Astrocyte (in vitro differentiated cells and primary cell): ENCODE measurements around the gene SQSTM1.

Source experiments
- EZH2 ChIP-seq: IDR thresholded peaks from 2 replicates; pipeline ENCODE4 v1.6.1; 2012; ENCODE audit warnings: mild to moderate bottlenecking, low read length, inconsistent platforms; ENCODE audit not compliant: insufficient read depth
- TF ChIP-seq, protein P1 (sequence below): IDR thresholded peaks from 2 replicates; pipeline ENCODE4 v1.5.1; 2011; ENCODE audit warnings: low read depth, mild to moderate bottlenecking, inconsistent platforms, low read length, moderate library complexity; ENCODE audit not compliant: insufficient read depth

DNA sequence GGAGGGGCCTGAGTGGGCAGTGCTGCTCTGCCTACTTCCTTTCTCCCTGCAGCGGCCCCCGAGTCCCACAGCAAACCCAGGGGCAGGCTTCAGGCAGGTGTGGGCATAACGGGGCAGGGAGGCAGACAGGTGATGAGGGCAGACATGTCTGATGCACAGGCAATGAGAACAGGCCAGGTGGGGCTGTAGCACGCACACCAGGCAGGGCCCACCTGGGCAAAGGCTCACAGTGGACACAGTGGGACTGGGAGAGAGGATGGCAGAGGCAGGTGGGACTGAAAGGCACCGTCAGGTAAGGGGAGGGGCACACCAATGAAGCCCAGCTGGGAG is 21.1 kb upstream of the SQSTM1 start:
- TF ChIP-seq, protein P1, sequence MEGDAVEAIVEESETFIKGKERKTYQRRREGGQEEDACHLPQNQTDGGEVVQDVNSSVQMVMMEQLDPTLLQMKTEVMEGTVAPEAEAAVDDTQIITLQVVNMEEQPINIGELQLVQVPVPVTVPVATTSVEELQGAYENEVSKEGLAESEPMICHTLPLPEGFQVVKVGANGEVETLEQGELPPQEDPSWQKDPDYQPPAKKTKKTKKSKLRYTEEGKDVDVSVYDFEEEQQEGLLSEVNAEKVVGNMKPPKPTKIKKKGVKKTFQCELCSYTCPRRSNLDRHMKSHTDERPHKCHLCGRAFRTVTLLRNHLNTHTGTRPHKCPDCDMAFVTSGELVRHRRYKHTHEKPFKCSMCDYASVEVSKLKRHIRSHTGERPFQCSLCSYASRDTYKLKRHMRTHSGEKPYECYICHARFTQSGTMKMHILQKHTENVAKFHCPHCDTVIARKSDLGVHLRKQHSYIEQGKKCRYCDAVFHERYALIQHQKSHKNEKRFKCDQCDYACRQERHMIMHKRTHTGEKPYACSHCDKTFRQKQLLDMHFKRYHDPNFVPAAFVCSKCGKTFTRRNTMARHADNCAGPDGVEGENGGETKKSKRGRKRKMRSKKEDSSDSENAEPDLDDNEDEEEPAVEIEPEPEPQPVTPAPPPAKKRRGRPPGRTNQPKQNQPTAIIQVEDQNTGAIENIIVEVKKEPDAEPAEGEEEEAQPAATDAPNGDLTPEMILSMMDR: no peak
- no peak for TF ChIP-seq EZH2
